B cell (primary cell): ENCODE data around the gene EFNB2. TPM values are rescaled to one million over a fixed set of nuclear protein-coding genes. Genes with fewer than 3 reads are reported as not detected.

Source experiments
- ATAC-seq: fragments of 200-7000 bp; cut with Tn5 transposase; one replicate; pipeline ENCODE4 v1.10.0; 2021; ENCODE audit warnings: low read depth, mild to moderate bottlenecking, moderate number of reproducible peaks, moderate library complexity
- CTCF ChIA-PET: fragments of 350-600 bp; sonication (Branson Sonifier 250); formaldehyde crosslinking; loops from one replicate; lab custom pipeline; 2021; ENCODE audit warnings: antibody characterized with exemption, inconsistent platforms; lab: Charles Lee
- POLR2A ChIA-PET: fragments of 350-600 bp; sonication (Branson Sonifier 250); formaldehyde crosslinking; loops from one replicate; lab custom pipeline; 2021; ENCODE audit warnings: antibody characterized with exemption; lab: Charles Lee
- DNase-seq: peaks from one replicate; pipeline ENCODE4 v3.0.0; 2013
- H2AFZ ChIP-seq: 2 replicates; pipeline ENCODE4 v1.6.1; 2012; ENCODE audit warnings: mild to moderate bottlenecking, low read depth, low read length; ENCODE audit not compliant: insufficient read depth, poor library complexity, severe bottlenecking
- H3K27ac ChIP-seq, 2 donors: 1 replicate in 1 of 2; 2 replicates in 1 of 2; pipeline ENCODE4 v1.5.1; 2012 to 2013; ENCODE audit warnings: low read length in 2 of 2, mild to moderate bottlenecking in 2 of 2, moderate library complexity in 1 of 2
- H3K27me3 ChIP-seq, 4 experiments: fragments of 200-600 bp in 1 of 4; sonication (generic) in 1 of 4; replicated peaks in 1 of 4; 1 replicate in 2 of 4; 2 replicates in 2 of 4; pipeline versions ENCODE4 v1.6.1 to v1.7.0; 2013 to 2016; ENCODE audit warnings: low read length in 3 of 4, mild to moderate bottlenecking in 2 of 4, mixed read lengths in 1 of 4, moderate library complexity in 1 of 4; ENCODE audit not compliant: insufficient read depth in 4 of 4, control insufficient read depth in 3 of 4; ENCODE audit errors: control extremely low read depth in 1 of 4
- H3K36me3 ChIP-seq, 2 experiments: replicated peaks in 1 of 2; 1 replicate in 1 of 2; 2 replicates in 1 of 2; pipeline versions ENCODE4 v1.6.1 to v1.7.1; 2013; ENCODE audit warnings: low read length in 1 of 2; ENCODE audit not compliant: insufficient read depth in 2 of 2, control insufficient read depth in 1 of 2; ENCODE audit errors: control extremely low read depth in 1 of 2, extremely low read depth in 1 of 2
- H3K4me1 ChIP-seq, 2 donors: fragments of 200-600 bp in 1 of 2; sonication (generic) in 1 of 2; 1 replicate in 1 of 2; 2 replicates in 1 of 2; pipeline versions ENCODE4 v1.5.1 to v1.6.1; 2013 to 2017; ENCODE audit warnings: low read length in 2 of 2; ENCODE audit not compliant: control insufficient read depth in 2 of 2, insufficient read depth in 2 of 2
- H3K4me2 ChIP-seq: replicated peaks from 2 replicates; pipeline ENCODE3; 2012; ENCODE audit warnings: mild to moderate bottlenecking, low read depth, low read length; ENCODE audit not compliant: poor library complexity, severe bottlenecking
- H3K4me3 ChIP-seq, 5 experiments: fragments of 200-600 bp in 1 of 5; sonication (generic) in 1 of 5; 1 replicate in 3 of 5; 2 replicates in 2 of 5; pipeline versions ENCODE4 v1.5.1 to v1.7.0; 2011 to 2016; ENCODE audit warnings: low read length in 4 of 5, mild to moderate bottlenecking in 4 of 5, low read depth in 2 of 5, control low read depth in 1 of 5, moderate library complexity in 1 of 5; ENCODE audit not compliant: insufficient read depth in 1 of 5; ENCODE audit errors: control extremely low read depth in 1 of 5, extremely low read depth in 1 of 5
- H3K79me2 ChIP-seq: fragments of 200-600 bp; sonication (generic); one replicate; pipeline ENCODE4 v1.6.0; 2016; ENCODE audit warnings: low read length; ENCODE audit not compliant: control insufficient read depth, insufficient read depth
- H3K9ac ChIP-seq: fragments of 200-600 bp; sonication (generic); 2 replicates; pipeline ENCODE4 v1.6.1; 2017; ENCODE audit warnings: mild to moderate bottlenecking, low read length, moderate library complexity
- H3K9me3 ChIP-seq, 3 donors: one replicate each; pipeline versions ENCODE4 v1.6.1 to v1.7.1; 2013; ENCODE audit warnings: low read length in 2 of 3; ENCODE audit not compliant: control insufficient read depth in 2 of 3, insufficient read depth in 1 of 3; ENCODE audit errors: control extremely low read depth in 1 of 3
- H4K20me1 ChIP-seq: 2 replicates; pipeline ENCODE4 v1.6.0; 2012; ENCODE audit warnings: mild to moderate bottlenecking, low read length; ENCODE audit not compliant: insufficient read depth, control insufficient read depth, poor library complexity, severe bottlenecking
- H3K27ac Mint-ChIP-seq: one replicate; pipeline ENCODE4 v1.8.0; 2021; ENCODE audit warnings: mixed read lengths
- H3K27me3 Mint-ChIP-seq: one replicate; pipeline ENCODE4 v1.8.0; 2021; ENCODE audit warnings: mixed read lengths
- H3K4me1 Mint-ChIP-seq: one replicate; pipeline ENCODE4 v1.8.0; 2021; ENCODE audit warnings: mixed read lengths
- H3K4me3 Mint-ChIP-seq: one replicate; pipeline ENCODE4 v1.8.0; 2021; ENCODE audit warnings: mixed read lengths
- H3K9me3 Mint-ChIP-seq: one replicate; pipeline ENCODE4 v1.8.0; 2022; ENCODE audit warnings: mixed read lengths; ENCODE audit not compliant: insufficient read depth
- EZH2 ChIP-seq: IDR thresholded peaks from 2 replicates; pipeline ENCODE4 v1.6.1; 2012; ENCODE audit warnings: borderline replicate concordance, low read depth, mild to moderate bottlenecking, moderate library complexity, low read length; ENCODE audit not compliant: insufficient read depth, poor library complexity, severe bottlenecking
- WGBS: methylation state at CpG from one replicate; pipeline ENCODE4 v1.1.5; 2013; ENCODE audit warnings: missing lambda C conversion rate; ENCODE audit not compliant: insufficient coverage; 5-methylcytosine and 5-hydroxymethylcytosine counted together
- intact Hi-C: fragments of 100-400 bp; cut with micrococcal nuclease; formaldehyde crosslinking; loops from one replicate; pipeline ENCODE4 v1.10.0; 2022
- polyA plus RNA-seq: library from polyadenylated mRNA; depleted of rRNA; stranded (reverse); fragments of >200 nt; gene quantifications from 2 replicates; pipeline ENCODE4 v1.2.3, GENCODE V29; 2012
- total RNA-seq, 2 donors: library from RNA; stranded (reverse); fragments of 120-200 nt in 1 of 2; gene quantifications; 1 replicate in 1 of 2; 2 replicates in 1 of 2; pipeline versions ENCODE4 v1.2.3 to v1.2.4, GENCODE V29; 2013 to 2022
- TF ChIP-seq, protein P1 (sequence below): fragments of 200-600 bp; IDR thresholded peaks from one replicate; pipeline ENCODE4 v1.8.0; 2022; ENCODE audit warnings: antibody characterized with exemption, mild to moderate bottlenecking

The EFNB2 gene
- total and polyA plus RNA-seq, 2 donors (not counting 1 experiment from before 2014, with no cell fraction given), result 0.04 to 1.2 TPM

DNA sequence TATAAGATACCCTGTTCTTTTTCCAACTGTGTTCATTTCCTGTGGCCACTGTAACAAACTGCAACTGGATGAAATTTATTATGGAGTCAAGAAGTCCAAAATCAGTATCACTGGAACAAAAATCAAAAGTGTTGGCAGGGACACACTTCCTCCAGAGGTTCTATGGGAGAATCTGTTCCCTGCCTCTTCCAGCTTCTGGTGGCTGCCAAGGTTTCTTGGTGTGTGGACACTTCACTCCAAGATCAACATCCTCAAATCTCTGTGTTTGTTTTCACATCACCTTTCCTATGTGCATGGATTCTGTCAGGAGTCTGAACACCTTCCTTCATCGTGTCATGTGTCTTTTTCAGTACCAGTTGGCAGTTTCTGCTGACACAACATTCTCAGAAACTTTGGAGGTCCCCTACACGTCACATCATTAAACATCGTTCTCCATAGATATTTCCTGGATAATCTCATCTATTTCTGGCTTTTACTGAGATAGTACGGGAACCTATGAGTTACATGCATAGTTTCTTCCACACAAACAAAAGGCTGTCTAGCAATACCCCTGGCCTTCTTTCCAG, 15.2 kb upstream of the EFNB2 start:
- Mint-ChIP-seq H3K9me3 (no peaks in the 10 kb centered on the region), H3K4me3 (no peak overlapping the region), H3K4me1 (peaks cover 11% of the 10 kb centered on the region), H3K27ac (peak overlapping the region; percentile 28), H3K27me3 (no peaks in the 10 kb centered on the region)
- Histone ChIP-seq H3K9me3 (no peaks in the 10 kb centered on the region), H3K27me3 (no peaks in the 10 kb centered on the region), H3K36me3 (peaks cover 19 to 63% of the 10 kb centered on the region in 2 experiments), H3K9ac (no peak overlapping the region), H3K4me2 (no peak overlapping the region), H3K27ac (no peak overlapping the region), H3K4me3 (no peak overlapping the region), H4K20me1 (peaks cover 90% of the 10 kb centered on the region), H3K79me2 (peaks cover 61% of the 10 kb centered on the region), H2AFZ (no peak overlapping the region), H3K4me1 (no peaks in the 10 kb centered on the region)
- CTCF ChIA-PET, result interaction anchor here (0.9 kb wide), 1 partner anchor 14 kb away, joined by 3 read pairs; no protein-coding TSS in a partner anchor
- POLR2A ChIA-PET, result no interaction called here
- no peak for DNase-seq
- ATAC-seq, result no peak
- TF ChIP-seq, protein P1, sequence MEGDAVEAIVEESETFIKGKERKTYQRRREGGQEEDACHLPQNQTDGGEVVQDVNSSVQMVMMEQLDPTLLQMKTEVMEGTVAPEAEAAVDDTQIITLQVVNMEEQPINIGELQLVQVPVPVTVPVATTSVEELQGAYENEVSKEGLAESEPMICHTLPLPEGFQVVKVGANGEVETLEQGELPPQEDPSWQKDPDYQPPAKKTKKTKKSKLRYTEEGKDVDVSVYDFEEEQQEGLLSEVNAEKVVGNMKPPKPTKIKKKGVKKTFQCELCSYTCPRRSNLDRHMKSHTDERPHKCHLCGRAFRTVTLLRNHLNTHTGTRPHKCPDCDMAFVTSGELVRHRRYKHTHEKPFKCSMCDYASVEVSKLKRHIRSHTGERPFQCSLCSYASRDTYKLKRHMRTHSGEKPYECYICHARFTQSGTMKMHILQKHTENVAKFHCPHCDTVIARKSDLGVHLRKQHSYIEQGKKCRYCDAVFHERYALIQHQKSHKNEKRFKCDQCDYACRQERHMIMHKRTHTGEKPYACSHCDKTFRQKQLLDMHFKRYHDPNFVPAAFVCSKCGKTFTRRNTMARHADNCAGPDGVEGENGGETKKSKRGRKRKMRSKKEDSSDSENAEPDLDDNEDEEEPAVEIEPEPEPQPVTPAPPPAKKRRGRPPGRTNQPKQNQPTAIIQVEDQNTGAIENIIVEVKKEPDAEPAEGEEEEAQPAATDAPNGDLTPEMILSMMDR, result no peak
- TF ChIP-seq EZH2, result no peak
- 93% methylated on average over 3 of the region's 4 CpGs for WGBS
- intact Hi-C loops, result no loop called here

DNA sequence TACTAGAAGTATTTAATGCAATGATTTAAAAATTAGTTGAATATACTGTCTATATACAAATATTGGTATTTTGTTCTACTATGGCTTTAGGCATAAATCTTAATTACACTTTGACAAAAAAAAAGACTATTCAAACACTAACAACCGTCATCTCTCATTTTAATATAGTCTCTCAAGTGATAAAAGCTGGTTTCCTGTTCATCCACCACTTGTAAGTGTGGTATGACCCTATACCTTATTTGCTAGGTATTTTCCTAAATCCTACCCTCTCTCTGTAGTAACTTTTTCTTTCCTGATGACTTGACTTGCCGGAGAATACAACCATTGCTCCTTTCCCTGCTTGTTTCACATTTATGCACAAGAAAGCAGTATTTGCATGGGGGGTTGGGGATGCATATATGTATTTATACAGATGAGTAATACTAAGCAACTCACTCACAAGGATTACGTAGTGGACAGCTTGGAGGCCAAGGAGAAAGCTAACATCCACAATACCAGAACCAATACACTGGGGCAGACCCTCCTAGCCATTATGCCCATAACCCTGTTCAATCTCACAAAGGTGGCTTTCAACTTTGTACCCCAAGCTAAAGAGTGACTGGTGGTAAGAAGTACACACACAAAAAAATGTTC, 12.7 kb upstream of the EFNB2 start:
- no peak for ATAC-seq

More for the DNA sequence above, 12.7 kb upstream of the EFNB2 start:
- H3K4me1 Mint-ChIP-seq, result peaks cover 11% of the 10 kb centered on the region
- Histone ChIP-seq H3K27me3 (no peaks in the 10 kb centered on the region), H3K36me3 (peaks cover 17 to 51% of the 10 kb centered on the region in 2 experiments), H3K4me2 (no peak overlapping the region), H3K4me3 (no peak overlapping the region), H3K4me1 (no peaks in the 10 kb centered on the region), H2AFZ (no peak overlapping the region), H3K27ac (no peak overlapping the region), H3K9me3 (no peaks in the 10 kb centered on the region), H3K79me2 (peaks cover 38% of the 10 kb centered on the region), H3K9ac (no peak overlapping the region), H4K20me1 (peaks cover 76% of the 10 kb centered on the region)
- ChIA-PET POLR2A (no interaction called here), CTCF (no interaction called here)
- H3K9me3 Mint-ChIP-seq, result no peaks in the 10 kb centered on the region
- no peak for TF ChIP-seq EZH2
- TF ChIP-seq, protein P1, result no peak
- no peak overlapping the region for H3K27ac Mint-ChIP-seq
- WGBS, result no CpG with 5 or more reads among the region's 3 CpGs
- H3K4me3 Mint-ChIP-seq, result no peak overlapping the region
- intact Hi-C loops, result no loop called here
- DNase-seq, result no peak
- no peaks in the 10 kb centered on the region for H3K27me3 Mint-ChIP-seq
